Keratinocyte (primary cell): ENCODE results near the gene TCERG1L. TPM values are rescaled to one million over a fixed set of nuclear protein-coding genes. Genes with fewer than 3 reads are reported as not detected.

Experiments
- DNase-seq: peaks from one replicate; pipeline ENCODE4 v3.0.0-alpha.2; 2011; ENCODE audit warnings: low read depth, missing footprints, low spot score
- FAIRE-seq: peaks from 2 replicates; lab custom pipeline; 2011; peaks lifted over from hg19 to GRCh38; lab: Jason Lieb, UNC
- H2AFZ ChIP-seq: 2 replicates; pipeline ENCODE4 v1.6.0; 2012; ENCODE audit warnings: low read length, control low read depth, inconsistent platforms; ENCODE audit not compliant: control insufficient read depth
- H3K27ac ChIP-seq: 2 replicates; pipeline ENCODE4 v1.5.1; 2011; ENCODE audit warnings: low read length; ENCODE audit not compliant: control insufficient read depth, insufficient read depth
- H3K27me3 ChIP-seq: 3 replicates; pipeline ENCODE4 v1.6.0; 2011; ENCODE audit warnings: low read length; ENCODE audit not compliant: control insufficient read depth, insufficient read depth; ENCODE audit errors: extremely low read depth
- H3K36me3 ChIP-seq, 2 experiments: 2 replicates in 1 of 2; 3 replicates in 1 of 2; pipeline ENCODE4 v1.5.1; 2011; ENCODE audit warnings: low read length in 2 of 2, mild to moderate bottlenecking in 1 of 2; ENCODE audit not compliant: control insufficient read depth in 2 of 2, insufficient read depth in 2 of 2; ENCODE audit errors: extremely low read depth in 1 of 2
- H3K4me1 ChIP-seq: 3 replicates; pipeline ENCODE4 v1.5.1; 2011; ENCODE audit warnings: low read length; ENCODE audit not compliant: control insufficient read depth, insufficient read depth; ENCODE audit errors: extremely low read depth
- H3K4me2 ChIP-seq: 3 replicates; pipeline ENCODE4 v1.6.0; 2011; ENCODE audit warnings: low read depth, low read length; ENCODE audit not compliant: control insufficient read depth, insufficient read depth; ENCODE audit errors: extremely low read depth
- H3K4me3 ChIP-seq, 3 experiments: fragments of 200-600 bp in 1 of 3; sonication (generic) in 1 of 3; 2 replicates in 2 of 3; 3 replicates in 1 of 3; pipeline ENCODE4 v1.5.1; 2011 to 2016; ENCODE audit warnings: low read length in 3 of 3, mild to moderate bottlenecking in 3 of 3, control low read depth in 2 of 3, inconsistent platforms in 1 of 3, low read depth in 1 of 3, mixed read lengths in 1 of 3, mixed run types in 1 of 3, moderate library complexity in 1 of 3; ENCODE audit not compliant: control insufficient read depth in 2 of 3, insufficient read depth in 2 of 3; ENCODE audit errors: extremely low read depth in 1 of 3
- H3K79me2 ChIP-seq: 2 replicates; pipeline ENCODE4 v1.6.0; 2012; ENCODE audit warnings: low read length; ENCODE audit not compliant: control insufficient read depth, insufficient read depth
- H3K9ac ChIP-seq: 3 replicates; pipeline ENCODE4 v1.6.0; 2011; ENCODE audit warnings: low read length; ENCODE audit not compliant: control insufficient read depth, insufficient read depth; ENCODE audit errors: extremely low read depth
- H3K9me1 ChIP-seq: 3 replicates; pipeline ENCODE4 v1.6.0; 2011; ENCODE audit warnings: low read length; ENCODE audit not compliant: control insufficient read depth, insufficient read depth; ENCODE audit errors: extremely low read depth
- H3K9me3 ChIP-seq: 2 replicates; pipeline ENCODE4 v1.5.1; 2012; ENCODE audit warnings: low read depth, low read length; ENCODE audit not compliant: control insufficient read depth
- H4K20me1 ChIP-seq: 3 replicates; pipeline ENCODE4 v1.6.0; 2011; ENCODE audit warnings: low read length; ENCODE audit not compliant: control insufficient read depth, insufficient read depth; ENCODE audit errors: extremely low read depth
- CTCF ChIP-seq, 3 experiments: IDR thresholded peaks in 1 of 3; conservative IDR thresholded peaks in 1 of 3; optimal IDR thresholded peaks in 1 of 3; 2 replicates in 2 of 3; 3 replicates in 1 of 3; pipeline versions ENCODE3 to v1.5.1; 2011; ENCODE audit warnings: low read length in 3 of 3, mild to moderate bottlenecking in 3 of 3, moderate library complexity in 2 of 3, control low read depth in 1 of 3, inconsistent platforms in 1 of 3; ENCODE audit not compliant: insufficient read depth in 2 of 3; ENCODE audit errors: extremely low read depth in 1 of 3
- EZH2 ChIP-seq: IDR thresholded peaks from one replicate; pipeline ENCODE4 v1.6.1; 2012; ENCODE audit warnings: inconsistent platforms, mild to moderate bottlenecking, low read length, moderate library complexity
- dilution Hi-C: fragments of 300-500 bp; cut with MboI; formaldehyde crosslinking; loops from one replicate; pipeline ENCODE4 v1.7.0; 2020; ENCODE audit warnings: low sequenced_read_pairs; ENCODE audit not compliant: extremely low pct_ligation_motif_present
- polyA plus RNA-seq, 5 experiments: library from polyadenylated mRNA; depleted of rRNA in 3 of 5; stranded (reverse) in 3 of 5; stranded (forward) in 1 of 5; unstranded in 1 of 5; fragments of >200 nt; gene quantifications; 1 replicate in 1 of 5; 2 replicates in 3 of 5; 3 replicates in 1 of 5; pipeline versions ENCODE4 v1.2.1 to v1.2.3, GENCODE V29; 2011 to 2012; ENCODE audit warnings: missing spikeins in 2 of 5, low read depth in 1 of 5, low replicate concordance in 1 of 5

TCERG1L gene
- polyA plus RNA-seq, 1 donor (not counting 4 experiments of a cell fraction or from before 2014, with no cell fraction given), result not detected

GRCh38 chr10:131247873-131248272 lies 63.6 kb downstream of the TCERG1L start:
- Histone ChIP-seq H2AFZ (no peak overlapping the region), H3K4me2 (no peak overlapping the region), H3K27me3 (no peaks in the 10 kb centered on the region), H3K79me2 (no peaks in the 10 kb centered on the region), H3K9me1 (no peaks in the 10 kb centered on the region), H3K27ac (no peak overlapping the region), H3K9me3 (peaks cover 10% of the 10 kb centered on the region), H3K9ac (no peak overlapping the region), H4K20me1 (no peaks in the 10 kb centered on the region), H3K36me3 (no peaks in the 10 kb centered on the region), H3K4me1 (no peaks in the 10 kb centered on the region), H3K4me3 (no peak overlapping the region)
- TF ChIP-seq CTCF (optimal IDR thresholded peaks at IDR 0.05 in 1 of 3, IDR thresholded peaks at IDR 0.05 in 1 of 3, conservative IDR thresholded peaks at IDR 0.05 in 1 of 3; ENCODE audit: extremely low read depth in 1 of 3, insufficient read depth in 2 of 3, low read length in 3 of 3), result no peak
- TF ChIP-seq EZH2, result no peak
- dilution Hi-C loops, result no loop called here
- no peak for DNase-seq
- FAIRE-seq, result no peak

GRCh38 chr10:131246775-131247174 lies 64.7 kb downstream of the TCERG1L start:
- no peaks in the 10 kb centered on the region for H4K20me1 ChIP-seq
- no peaks in the 10 kb centered on the region for H3K4me1 ChIP-seq
- dilution Hi-C loops, result no loop called here
- FAIRE-seq (no peak), DNase-seq (no peak)
- H3K4me2 ChIP-seq, result no peak overlapping the region
- peaks cover 8% of the 10 kb centered on the region for H3K9me3 ChIP-seq
- no peaks in the 10 kb centered on the region for H3K9me1 ChIP-seq
- no peak overlapping the region for H3K4me3 ChIP-seq
- TF ChIP-seq CTCF (optimal IDR thresholded peaks at IDR 0.05 in 1 of 3, IDR thresholded peaks at IDR 0.05 in 1 of 3, conservative IDR thresholded peaks at IDR 0.05 in 1 of 3; ENCODE audit: extremely low read depth in 1 of 3, insufficient read depth in 2 of 3, low read length in 3 of 3), result no peak
- TF ChIP-seq EZH2, result no peak
- H3K27ac ChIP-seq, result no peak overlapping the region
- no peaks in the 10 kb centered on the region for H3K36me3 ChIP-seq
- no peak overlapping the region for H3K9ac ChIP-seq
- no peaks in the 10 kb centered on the region for H3K27me3 ChIP-seq
- no peak overlapping the region for H2AFZ ChIP-seq
- no peaks in the 10 kb centered on the region for H3K79me2 ChIP-seq
